GM12874 (cell line): ENCODE data around the gene SPATA31E1.

ENCODE experiments used
- TF ChIP-seq, protein P1 (sequence below): IDR thresholded peaks from 2 replicates; pipeline ENCODE4 v1.5.1; 2011; ENCODE audit warnings: low read depth, mild to moderate bottlenecking, control low read depth, low read length, moderate library complexity; ENCODE audit not compliant: insufficient read depth

Gene SPATA31E1

DNA sequence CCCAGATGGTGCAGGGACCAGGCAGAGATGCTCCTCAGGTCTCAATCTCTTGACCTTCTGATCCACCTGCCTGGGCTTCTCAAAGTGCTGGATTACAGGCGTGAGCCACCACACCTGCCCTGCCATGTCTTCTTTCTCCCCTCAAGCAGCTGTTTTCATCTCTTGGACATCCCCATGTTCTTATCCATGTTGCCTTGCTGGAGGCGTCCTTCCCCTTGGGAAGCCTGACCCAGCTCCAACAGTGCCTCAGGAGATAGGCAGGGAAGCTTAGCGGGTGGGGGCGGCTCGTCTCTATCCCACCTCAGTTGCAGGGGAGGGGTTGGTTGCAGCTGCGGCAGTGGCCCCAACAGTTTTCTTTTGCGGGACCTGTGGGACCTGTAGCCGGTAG lies 24.7 kb upstream of the SPATA31E1 start:
- TF ChIP-seq, protein P1, sequence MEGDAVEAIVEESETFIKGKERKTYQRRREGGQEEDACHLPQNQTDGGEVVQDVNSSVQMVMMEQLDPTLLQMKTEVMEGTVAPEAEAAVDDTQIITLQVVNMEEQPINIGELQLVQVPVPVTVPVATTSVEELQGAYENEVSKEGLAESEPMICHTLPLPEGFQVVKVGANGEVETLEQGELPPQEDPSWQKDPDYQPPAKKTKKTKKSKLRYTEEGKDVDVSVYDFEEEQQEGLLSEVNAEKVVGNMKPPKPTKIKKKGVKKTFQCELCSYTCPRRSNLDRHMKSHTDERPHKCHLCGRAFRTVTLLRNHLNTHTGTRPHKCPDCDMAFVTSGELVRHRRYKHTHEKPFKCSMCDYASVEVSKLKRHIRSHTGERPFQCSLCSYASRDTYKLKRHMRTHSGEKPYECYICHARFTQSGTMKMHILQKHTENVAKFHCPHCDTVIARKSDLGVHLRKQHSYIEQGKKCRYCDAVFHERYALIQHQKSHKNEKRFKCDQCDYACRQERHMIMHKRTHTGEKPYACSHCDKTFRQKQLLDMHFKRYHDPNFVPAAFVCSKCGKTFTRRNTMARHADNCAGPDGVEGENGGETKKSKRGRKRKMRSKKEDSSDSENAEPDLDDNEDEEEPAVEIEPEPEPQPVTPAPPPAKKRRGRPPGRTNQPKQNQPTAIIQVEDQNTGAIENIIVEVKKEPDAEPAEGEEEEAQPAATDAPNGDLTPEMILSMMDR = no peak

GRCh38 chr9:87859137-87859536 lies 23.5 kb upstream of the SPATA31E1 start:
- TF ChIP-seq, protein P1 = no peak

DNA sequence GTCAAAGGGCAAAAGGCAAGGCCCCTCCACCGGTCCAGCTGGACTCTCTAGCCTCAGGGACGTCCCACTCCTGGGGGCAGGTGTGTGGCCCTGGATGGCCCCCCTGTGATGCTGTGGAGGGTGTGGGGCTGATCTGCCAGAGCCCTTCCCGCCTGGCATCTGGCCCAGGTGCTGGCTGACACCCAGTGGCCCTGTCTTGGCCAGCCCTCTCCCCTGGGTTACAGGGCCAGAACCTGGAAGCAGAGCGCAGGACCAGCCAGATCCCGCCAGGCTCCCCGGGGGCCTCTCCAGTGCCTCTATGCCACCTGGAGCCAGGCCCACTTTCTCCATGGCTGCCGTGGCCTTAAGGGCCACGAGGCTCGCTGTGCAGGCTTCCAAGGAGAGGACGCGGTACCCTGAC lies 22.9 kb upstream of the SPATA31E1 start:
- TF ChIP-seq, protein P1 = no peak

- TF ChIP-seq, protein P1 = no peak
Observed at GRCh38 chr9:87861332-87861731, 21.3 kb upstream of the SPATA31E1 start.

DNA sequence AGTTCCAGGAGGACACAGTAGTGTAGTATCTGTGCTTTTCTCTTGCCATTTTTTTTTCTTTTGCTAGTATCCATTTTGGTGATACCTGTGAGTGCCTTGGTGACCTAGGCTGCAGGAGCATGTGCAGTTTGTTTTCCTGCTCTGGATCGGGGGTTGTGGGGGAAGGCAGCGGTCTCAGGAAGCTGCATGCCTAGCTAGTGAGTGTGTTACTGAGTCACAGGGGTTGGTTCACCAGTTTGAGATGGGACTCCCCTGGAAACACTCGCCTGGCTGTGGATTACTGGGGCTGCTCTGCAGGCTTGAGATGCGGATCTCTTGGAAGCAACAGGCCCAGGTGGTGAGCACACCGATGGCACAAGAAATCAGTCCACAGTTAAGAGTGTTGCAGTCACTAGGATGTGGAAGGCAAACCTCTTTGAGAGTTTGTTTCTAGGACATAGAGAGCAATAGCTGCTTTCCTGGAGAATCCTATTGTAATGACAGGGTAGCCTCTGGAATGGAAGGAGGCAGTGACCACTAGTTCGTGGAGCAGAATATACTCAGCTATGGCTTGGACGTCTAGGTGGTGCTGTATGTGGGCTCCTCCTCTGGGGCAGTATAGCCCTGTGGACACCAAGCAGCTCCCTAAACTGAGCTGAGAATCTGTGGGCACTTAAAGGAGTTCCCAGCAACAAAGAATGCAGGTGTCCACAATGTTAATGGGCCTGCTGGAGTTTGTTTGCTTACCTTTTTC lies 20.0 kb upstream of the SPATA31E1 start:
- TF ChIP-seq, protein P1 = no peak

DNA sequence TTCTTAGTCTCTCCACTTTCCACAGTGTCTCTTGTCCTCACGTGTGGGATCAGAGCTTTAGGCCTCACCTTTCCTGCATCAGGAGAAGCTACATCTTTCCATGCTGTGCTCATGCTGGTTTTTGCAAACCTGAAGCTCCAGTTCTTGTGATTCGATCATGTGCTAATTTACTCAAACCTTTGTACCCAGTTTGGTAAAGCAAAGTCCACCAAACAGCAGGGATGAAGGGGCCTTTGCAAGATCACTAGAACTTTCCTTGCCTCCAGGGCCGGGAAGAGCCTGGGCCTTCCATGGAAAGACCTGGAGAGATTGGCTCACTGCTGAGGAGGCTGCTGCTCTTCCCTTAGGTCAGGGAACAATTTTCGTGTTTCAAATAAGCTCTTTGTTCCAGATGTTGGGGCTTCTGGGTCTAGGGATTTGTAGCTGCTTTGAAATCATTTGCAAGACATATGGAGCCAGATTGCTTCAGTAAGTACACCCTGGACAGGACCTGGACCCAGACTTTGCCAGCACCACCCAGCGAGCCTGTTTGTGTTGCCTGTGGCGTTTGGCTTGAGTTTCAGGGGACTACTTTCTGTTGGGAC lies 18.7 kb upstream of the SPATA31E1 start:
- TF ChIP-seq, protein P1 = no peak

GRCh38 chr9:87864915-87865314 lies 17.8 kb upstream of the SPATA31E1 start:
- TF ChIP-seq, protein P1 = no peak
